Measurements from ENCODE around the gene C4B.

The C4B gene

DNA sequence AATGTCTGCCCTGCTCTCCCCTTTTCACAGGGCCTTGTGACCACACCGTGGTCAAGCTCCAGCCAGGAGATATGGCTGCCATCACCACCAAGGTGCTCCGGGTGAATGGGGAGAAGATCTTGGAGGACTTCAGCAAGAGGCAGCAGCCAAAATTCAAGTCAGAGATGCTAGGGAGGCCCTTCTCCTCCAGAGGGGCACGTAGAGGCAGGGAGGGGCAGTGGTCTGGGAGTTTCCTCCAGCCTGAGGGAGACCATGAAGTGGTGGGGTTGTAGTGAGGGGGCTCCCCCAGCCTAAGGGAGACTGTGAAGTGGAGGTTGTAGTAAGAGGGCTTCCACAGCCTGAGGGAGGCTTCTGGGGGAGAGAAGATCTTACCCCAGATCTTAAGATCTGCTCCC lies 46.7 kb upstream of the C4B start:
- Histone ChIP-seq H3K9me2 (replicated peaks; ENCODE audit: insufficient read depth, low read length) (no peaks in the 10 kb centered on the region), H3K79me2 (ENCODE audit: low read length) (peaks cover 19% of the 10 kb centered on the region), H3K27me3 (replicated peaks; ENCODE audit: insufficient read depth, low read length) (no peaks in the 10 kb centered on the region), H4K20me1 (ENCODE audit: insufficient read depth, low read length) (no peaks in the 10 kb centered on the region), H3K27ac (ENCODE audit: low read length) (no peak overlapping the region), H3K4me3 (ENCODE audit: low read length) (no peak overlapping the region), H3K9ac (ENCODE audit: low read length) (no peak overlapping the region), H2AFZ (ENCODE audit: low read length) (no peak overlapping the region), H3K4me2 (ENCODE audit: low read depth, low read length) (no peak overlapping the region), H3F3A (ENCODE audit: insufficient read depth, low read length) (peaks cover 11% of the 10 kb centered on the region), H3K36me3 (replicated peaks; ENCODE audit: insufficient read depth, low read length) (no peaks in the 10 kb centered on the region), H3K9me3 (replicated peaks; ENCODE audit: insufficient read depth, low read length) (no peaks in the 10 kb centered on the region), H3K4me1 (ENCODE audit: low read length) (peaks cover 6% of the 10 kb centered on the region; the same call in 1 of the 2 replicates)
- TF ChIP-seq EZH2 (optimal IDR thresholded peaks at IDR 0.05; ENCODE audit: low read depth, low read length): no peak
- TF ChIP-seq, protein P1, sequence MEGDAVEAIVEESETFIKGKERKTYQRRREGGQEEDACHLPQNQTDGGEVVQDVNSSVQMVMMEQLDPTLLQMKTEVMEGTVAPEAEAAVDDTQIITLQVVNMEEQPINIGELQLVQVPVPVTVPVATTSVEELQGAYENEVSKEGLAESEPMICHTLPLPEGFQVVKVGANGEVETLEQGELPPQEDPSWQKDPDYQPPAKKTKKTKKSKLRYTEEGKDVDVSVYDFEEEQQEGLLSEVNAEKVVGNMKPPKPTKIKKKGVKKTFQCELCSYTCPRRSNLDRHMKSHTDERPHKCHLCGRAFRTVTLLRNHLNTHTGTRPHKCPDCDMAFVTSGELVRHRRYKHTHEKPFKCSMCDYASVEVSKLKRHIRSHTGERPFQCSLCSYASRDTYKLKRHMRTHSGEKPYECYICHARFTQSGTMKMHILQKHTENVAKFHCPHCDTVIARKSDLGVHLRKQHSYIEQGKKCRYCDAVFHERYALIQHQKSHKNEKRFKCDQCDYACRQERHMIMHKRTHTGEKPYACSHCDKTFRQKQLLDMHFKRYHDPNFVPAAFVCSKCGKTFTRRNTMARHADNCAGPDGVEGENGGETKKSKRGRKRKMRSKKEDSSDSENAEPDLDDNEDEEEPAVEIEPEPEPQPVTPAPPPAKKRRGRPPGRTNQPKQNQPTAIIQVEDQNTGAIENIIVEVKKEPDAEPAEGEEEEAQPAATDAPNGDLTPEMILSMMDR (IDR thresholded peaks at IDR 0.05; ENCODE audit: low read length): no peak
- TF ChIP-seq EZH2phosphoT487 (IDR thresholded peaks at IDR 0.05; ENCODE audit: low read length): no peak
- no peak for DNase-seq

DNA sequence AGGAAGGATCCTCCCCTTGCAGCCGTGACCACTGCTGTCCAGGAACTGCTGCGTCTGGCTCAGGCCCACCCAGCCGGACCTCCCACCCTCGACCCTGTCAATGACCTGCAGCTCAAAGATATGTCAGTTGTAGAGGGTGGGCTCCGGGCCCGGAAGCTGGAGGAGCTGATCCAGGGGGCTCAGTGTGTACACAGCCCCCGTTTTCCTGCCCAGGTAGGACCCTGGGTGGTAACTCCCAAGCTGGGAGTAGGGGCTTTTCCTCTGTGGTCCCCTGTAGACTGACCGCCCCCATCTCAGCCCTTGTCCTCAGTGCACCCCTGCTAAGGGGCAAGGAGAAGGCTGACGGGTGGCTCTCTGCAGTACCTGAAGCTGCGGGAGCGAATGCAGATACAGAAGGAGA lies 46.3 kb upstream of the C4B start:
- no peak overlapping the region for H3K27ac ChIP-seq (ENCODE audit: low read length)
- no peaks in the 10 kb centered on the region for H3K9me2 ChIP-seq (replicated peaks; ENCODE audit: insufficient read depth, low read length)
- H3K4me2 ChIP-seq (ENCODE audit: low read depth, low read length): no peak overlapping the region
- peaks cover 23% of the 10 kb centered on the region for H3K79me2 ChIP-seq (ENCODE audit: low read length)
- H3K4me1 ChIP-seq (ENCODE audit: low read length): peaks cover 6% of the 10 kb centered on the region; the same call in 1 of the 2 replicates
- H3K9me3 ChIP-seq (replicated peaks; ENCODE audit: insufficient read depth, low read length): no peaks in the 10 kb centered on the region
- DNase-seq: no peak
- H3K4me3 ChIP-seq (ENCODE audit: low read length): no peak overlapping the region
- H2AFZ ChIP-seq (ENCODE audit: low read length): no peak overlapping the region
- TF ChIP-seq, protein P1 (IDR thresholded peaks at IDR 0.05; ENCODE audit: low read length): no peak
- TF ChIP-seq EZH2 (optimal IDR thresholded peaks at IDR 0.05; ENCODE audit: low read depth, low read length): no peak
- TF ChIP-seq EZH2phosphoT487 (IDR thresholded peaks at IDR 0.05; ENCODE audit: low read length): no peak
- H3K36me3 ChIP-seq (replicated peaks; ENCODE audit: insufficient read depth, low read length): no peaks in the 10 kb centered on the region
- no peaks in the 10 kb centered on the region for H4K20me1 ChIP-seq (ENCODE audit: insufficient read depth, low read length)
- H3K9ac ChIP-seq (ENCODE audit: low read length): no peak overlapping the region
- H3K27me3 ChIP-seq (replicated peaks; ENCODE audit: insufficient read depth, low read length): no peaks in the 10 kb centered on the region
- peaks cover 11% of the 10 kb centered on the region for H3F3A ChIP-seq (ENCODE audit: insufficient read depth, low read length)

DNA sequence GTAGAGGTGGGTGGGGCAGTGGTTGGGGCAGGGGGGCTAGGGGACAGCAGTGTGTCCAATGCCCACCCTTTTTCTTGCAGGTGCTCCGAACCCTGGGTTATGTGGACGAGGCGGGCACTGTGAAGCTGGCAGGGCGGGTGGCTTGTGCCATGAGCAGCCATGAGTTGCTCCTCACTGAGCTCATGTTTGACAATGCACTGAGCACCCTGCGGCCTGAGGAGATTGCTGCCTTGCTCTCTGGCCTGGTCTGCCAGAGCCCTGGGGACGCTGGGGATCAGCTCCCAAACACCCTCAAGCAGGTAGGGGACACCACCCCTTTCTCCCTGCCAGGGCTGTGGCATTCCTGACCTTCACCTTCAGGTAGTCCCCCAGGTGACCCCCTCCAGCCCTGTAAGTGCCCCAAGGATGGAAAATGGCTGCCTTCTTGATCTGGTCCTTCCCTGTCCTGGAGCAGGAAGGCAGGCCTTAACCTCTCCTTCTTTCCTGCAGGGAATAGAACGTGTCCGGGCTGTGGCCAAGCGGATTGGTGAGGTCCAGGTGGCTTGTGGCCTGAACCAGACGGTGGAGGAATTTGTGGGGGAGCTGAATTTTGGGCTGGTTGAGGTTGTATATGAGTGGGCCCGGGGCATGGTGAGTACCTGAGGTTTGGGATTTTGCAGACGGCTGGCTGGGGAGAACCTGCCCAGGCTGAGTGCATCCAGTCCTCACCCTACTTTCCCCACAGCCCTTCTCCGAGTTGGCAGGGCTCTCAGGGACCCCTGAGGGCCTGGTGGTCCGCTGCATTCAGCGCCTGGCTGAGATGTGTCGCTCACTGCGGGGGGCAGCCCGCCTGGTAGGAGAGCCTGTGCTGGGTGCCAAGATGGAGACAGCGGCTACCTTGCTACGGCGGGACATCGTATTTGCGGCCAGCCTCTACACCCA lies 45.5 kb upstream of the C4B start:
- Histone ChIP-seq H3K9me2 (replicated peaks; ENCODE audit: insufficient read depth, low read length) (no peaks in the 10 kb centered on the region), H3F3A (ENCODE audit: insufficient read depth, low read length) (peaks cover 11% of the 10 kb centered on the region), H3K9ac (ENCODE audit: low read length) (no peak overlapping the region), H3K27me3 (replicated peaks; ENCODE audit: insufficient read depth, low read length) (no peaks in the 10 kb centered on the region), H3K36me3 (replicated peaks; ENCODE audit: insufficient read depth, low read length) (no peaks in the 10 kb centered on the region), H3K27ac (ENCODE audit: low read length) (no peak overlapping the region), H2AFZ (ENCODE audit: low read length) (no peak overlapping the region), H4K20me1 (ENCODE audit: insufficient read depth, low read length) (no peaks in the 10 kb centered on the region), H3K4me3 (ENCODE audit: low read length) (no peak overlapping the region), H3K9me3 (replicated peaks; ENCODE audit: insufficient read depth, low read length) (no peaks in the 10 kb centered on the region), H3K4me1 (ENCODE audit: low read length) (peaks cover 6% of the 10 kb centered on the region; the same call in 1 of the 2 replicates), H3K4me2 (ENCODE audit: low read depth, low read length) (no peak overlapping the region), H3K79me2 (ENCODE audit: low read length) (peaks cover 25% of the 10 kb centered on the region)
- TF ChIP-seq, protein P1 (IDR thresholded peaks at IDR 0.05; ENCODE audit: low read length): no peak
- no peak for DNase-seq
